ENCODE results near the gene EIF3M. TPM values are rescaled to one million over a fixed set of nuclear protein-coding genes. Genes with fewer than 3 reads are reported as not detected.

The EIF3M gene
- total and polyA plus RNA-seq, 2 donors (not counting 1 experiment from before 2014, with no cell fraction given): 240 to 491 TPM

DNA sequence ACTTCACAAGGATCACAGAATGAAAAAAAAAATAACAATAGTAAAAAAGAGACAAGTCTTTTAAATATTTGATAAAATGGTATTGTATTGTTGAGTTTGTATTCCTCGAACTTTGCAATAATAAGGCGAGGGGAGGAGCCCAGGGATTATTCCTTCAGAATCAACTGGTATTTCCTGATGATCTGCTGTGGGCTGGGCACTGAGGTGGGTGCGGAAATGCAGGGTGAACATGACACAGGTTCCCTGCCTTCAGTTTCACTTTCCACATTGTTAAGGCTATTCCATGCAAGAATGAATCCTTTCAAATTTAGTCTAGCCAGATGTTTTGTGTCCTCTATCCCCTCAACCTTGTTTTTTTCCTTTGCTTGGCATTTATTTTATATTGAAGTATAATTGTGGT lies 2.1 kb upstream of the EIF3M start:
- Histone ChIP-seq H4K20me1 (ENCODE audit: control insufficient read depth, extremely low read depth, insufficient read depth, low read length) (no peaks in the 10 kb centered on the region), H2AFZ (ENCODE audit: low read length) (no peak overlapping the region), H3K79me2 (ENCODE audit: control insufficient read depth, insufficient read depth, low read length) (peaks cover 28% of the 10 kb centered on the region)

DNA sequence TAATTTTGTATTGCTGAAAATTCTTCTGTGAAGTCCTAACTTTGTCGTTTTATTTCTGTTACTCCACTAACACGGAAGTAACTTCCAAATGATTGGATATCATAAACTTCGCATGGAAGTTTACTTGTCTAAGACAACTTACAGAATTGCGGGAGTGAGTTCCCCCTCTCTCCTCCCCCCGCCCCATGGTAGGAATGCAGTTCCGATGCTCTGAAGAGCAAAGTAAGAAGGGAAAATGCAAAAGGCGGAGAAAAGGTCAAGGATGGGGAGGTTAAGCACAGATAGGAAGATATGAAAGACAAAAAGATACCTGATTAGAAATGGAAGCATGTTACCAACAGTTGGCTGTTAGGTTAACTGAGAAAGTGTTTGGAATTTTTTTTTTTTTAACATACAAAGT lies 1.3 kb downstream of the EIF3M start:
- no peak overlapping the region for H2AFZ ChIP-seq (ENCODE audit: low read length)
- H4K20me1 ChIP-seq (ENCODE audit: control insufficient read depth, extremely low read depth, insufficient read depth, low read length): no peaks in the 10 kb centered on the region
- peaks cover 50% of the 10 kb centered on the region for H3K79me2 ChIP-seq (ENCODE audit: control insufficient read depth, insufficient read depth, low read length)
- H3K4me1 ChIP-seq (ENCODE audit: control insufficient read depth, extremely low read depth, insufficient read depth, low read length): no peaks in the 10 kb centered on the region
- DNase-seq (ENCODE audit: low read depth in 2 of 2): peak in 1 of 2 donors; percentile 11
- TF ChIP-seq EZH2 (IDR thresholded peaks at IDR 0.05; ENCODE audit: low read length, missing control alignments): no peak
- TF ChIP-seq, protein P1, sequence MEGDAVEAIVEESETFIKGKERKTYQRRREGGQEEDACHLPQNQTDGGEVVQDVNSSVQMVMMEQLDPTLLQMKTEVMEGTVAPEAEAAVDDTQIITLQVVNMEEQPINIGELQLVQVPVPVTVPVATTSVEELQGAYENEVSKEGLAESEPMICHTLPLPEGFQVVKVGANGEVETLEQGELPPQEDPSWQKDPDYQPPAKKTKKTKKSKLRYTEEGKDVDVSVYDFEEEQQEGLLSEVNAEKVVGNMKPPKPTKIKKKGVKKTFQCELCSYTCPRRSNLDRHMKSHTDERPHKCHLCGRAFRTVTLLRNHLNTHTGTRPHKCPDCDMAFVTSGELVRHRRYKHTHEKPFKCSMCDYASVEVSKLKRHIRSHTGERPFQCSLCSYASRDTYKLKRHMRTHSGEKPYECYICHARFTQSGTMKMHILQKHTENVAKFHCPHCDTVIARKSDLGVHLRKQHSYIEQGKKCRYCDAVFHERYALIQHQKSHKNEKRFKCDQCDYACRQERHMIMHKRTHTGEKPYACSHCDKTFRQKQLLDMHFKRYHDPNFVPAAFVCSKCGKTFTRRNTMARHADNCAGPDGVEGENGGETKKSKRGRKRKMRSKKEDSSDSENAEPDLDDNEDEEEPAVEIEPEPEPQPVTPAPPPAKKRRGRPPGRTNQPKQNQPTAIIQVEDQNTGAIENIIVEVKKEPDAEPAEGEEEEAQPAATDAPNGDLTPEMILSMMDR (conservative IDR thresholded peaks at IDR 0.05 in 1 of 2, IDR thresholded peaks at IDR 0.05 in 1 of 2; ENCODE audit: low read depth in 1 of 2, low read length in 2 of 2): no peak
- no peak overlapping the region for H3K27ac ChIP-seq (ENCODE audit: insufficient read depth, low read length)
- H3K36me3 ChIP-seq (ENCODE audit: control insufficient read depth, insufficient read depth, low read length): peaks cover 4% of the 10 kb centered on the region
- peak overlapping the region; percentile 71 for H3K9ac ChIP-seq (ENCODE audit: insufficient read depth, low read length)
- H3K4me3 ChIP-seq (replicated peaks in 1 of 4; ENCODE audit: control extremely low read depth in 1 of 4, insufficient read depth in 1 of 4, low read depth in 3 of 4, low read length in 4 of 4): peak overlapping the region; percentile 70 to 97 (median 86)
- peak overlapping the region; percentile 53 for H3K4me2 ChIP-seq (ENCODE audit: extremely low read depth, insufficient read depth, low read length)
- no peaks in the 10 kb centered on the region for H3K9me3 ChIP-seq (ENCODE audit: control insufficient read depth, insufficient read depth, low read depth, low read length)
- no peaks in the 10 kb centered on the region for H3K27me3 ChIP-seq (ENCODE audit: control insufficient read depth, insufficient read depth, low read length)

More for the DNA sequence above, 2.1 kb upstream of the EIF3M start:
- Histone ChIP-seq H3K4me1 (ENCODE audit: control insufficient read depth, extremely low read depth, insufficient read depth, low read length) (no peaks in the 10 kb centered on the region), H3K27me3 (ENCODE audit: control insufficient read depth, insufficient read depth, low read length) (no peaks in the 10 kb centered on the region), H3K4me2 (ENCODE audit: extremely low read depth, insufficient read depth, low read length) (no peak overlapping the region), H3K4me3 (replicated peaks in 1 of 4; ENCODE audit: control extremely low read depth in 1 of 4, insufficient read depth in 1 of 4, low read depth in 3 of 4, low read length in 4 of 4) (no peak overlapping the region), H3K36me3 (ENCODE audit: control insufficient read depth, insufficient read depth, low read length) (no peaks in the 10 kb centered on the region), H3K9ac (ENCODE audit: insufficient read depth, low read length) (no peak overlapping the region), H3K9me3 (ENCODE audit: control insufficient read depth, insufficient read depth, low read depth, low read length) (no peaks in the 10 kb centered on the region), H3K27ac (ENCODE audit: insufficient read depth, low read length) (no peak overlapping the region)
- no peak for TF ChIP-seq EZH2 (IDR thresholded peaks at IDR 0.05; ENCODE audit: low read length, missing control alignments)
- TF ChIP-seq, protein P1 (conservative IDR thresholded peaks at IDR 0.05 in 1 of 2, IDR thresholded peaks at IDR 0.05 in 1 of 2; ENCODE audit: low read depth in 1 of 2, low read length in 2 of 2): no peak
- DNase-seq (ENCODE audit: low read depth in 2 of 2): no peak

DNA sequence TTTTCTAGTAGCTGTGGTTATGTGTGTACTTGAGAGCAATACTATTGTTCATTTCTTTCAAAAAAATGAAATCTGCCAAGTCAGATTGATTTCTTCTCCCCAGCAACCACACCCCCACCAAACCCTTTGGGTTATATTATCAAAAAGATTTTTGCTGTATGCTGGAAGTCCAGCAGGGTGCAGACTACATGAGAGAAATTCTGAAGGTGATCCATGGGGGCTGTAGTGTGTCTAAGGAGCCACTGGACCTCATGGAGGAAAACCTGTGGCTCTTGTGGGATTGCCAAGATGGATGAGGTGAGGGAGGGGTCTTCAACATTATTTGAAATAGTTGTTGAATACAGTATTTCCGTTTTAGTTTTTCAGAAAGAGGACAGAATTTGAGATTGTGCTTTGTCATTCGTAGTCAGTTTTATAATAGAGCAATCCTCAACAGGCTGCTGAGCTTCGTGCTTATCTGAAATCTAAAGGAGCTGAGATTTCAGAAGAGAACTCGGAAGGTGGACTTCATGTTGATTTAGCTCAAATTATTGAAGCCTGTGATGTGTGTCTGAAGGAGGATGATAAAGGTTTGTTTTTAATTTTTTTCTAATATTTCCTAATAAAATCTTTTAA lies 3.1 kb downstream of the EIF3M start:
- no peak overlapping the region for H2AFZ ChIP-seq (ENCODE audit: low read length)
- H4K20me1 ChIP-seq (ENCODE audit: control insufficient read depth, extremely low read depth, insufficient read depth, low read length): no peaks in the 10 kb centered on the region
- no peak overlapping the region for H3K4me3 ChIP-seq (replicated peaks in 1 of 4; ENCODE audit: control extremely low read depth in 1 of 4, insufficient read depth in 1 of 4, low read depth in 3 of 4, low read length in 4 of 4)
- H3K4me1 ChIP-seq (ENCODE audit: control insufficient read depth, extremely low read depth, insufficient read depth, low read length): no peaks in the 10 kb centered on the region
- H3K9ac ChIP-seq (ENCODE audit: insufficient read depth, low read length): no peak overlapping the region
- DNase-seq (ENCODE audit: low read depth in 2 of 2): peak; percentile 16 to 20
- H3K79me2 ChIP-seq (ENCODE audit: control insufficient read depth, insufficient read depth, low read length): peaks cover 53% of the 10 kb centered on the region
- no peak overlapping the region for H3K27ac ChIP-seq (ENCODE audit: insufficient read depth, low read length)
- no peak for TF ChIP-seq EZH2 (IDR thresholded peaks at IDR 0.05; ENCODE audit: low read length, missing control alignments)
- TF ChIP-seq, protein P1 (conservative IDR thresholded peaks at IDR 0.05 in 1 of 2, IDR thresholded peaks at IDR 0.05 in 1 of 2; ENCODE audit: low read depth in 1 of 2, low read length in 2 of 2): peak; percentile 29 to 34
- H3K4me2 ChIP-seq (ENCODE audit: extremely low read depth, insufficient read depth, low read length): no peak overlapping the region
- H3K27me3 ChIP-seq (ENCODE audit: control insufficient read depth, insufficient read depth, low read length): no peaks in the 10 kb centered on the region
- H3K36me3 ChIP-seq (ENCODE audit: control insufficient read depth, insufficient read depth, low read length): peaks cover 7% of the 10 kb centered on the region
- no peaks in the 10 kb centered on the region for H3K9me3 ChIP-seq (ENCODE audit: control insufficient read depth, insufficient read depth, low read depth, low read length)
